A549 (cell line): ENCODE results near the gene FCN1.

ENCODE experiments used
- CHD2 ChIP-seq: fragments of 150-350 bp; IDR thresholded peaks from 2 replicates; pipeline ENCODE4 v1.6.1; 2014; ENCODE audit warnings: low read length; ENCODE audit not compliant: partially characterized antibody
- TF ChIP-seq, protein P1 (sequence below): fragments of >200 bp; sonication (Bioruptor Twin); formaldehyde crosslinking; IDR thresholded peaks from 3 replicates; pipeline ENCODE4 v1.6.1; 2016

GRCh38 chr9:134929193-134930158 lies 11.8 kb upstream of the FCN1 start:
- TF ChIP-seq CHD2, result no peak
- TF ChIP-seq, protein P1, sequence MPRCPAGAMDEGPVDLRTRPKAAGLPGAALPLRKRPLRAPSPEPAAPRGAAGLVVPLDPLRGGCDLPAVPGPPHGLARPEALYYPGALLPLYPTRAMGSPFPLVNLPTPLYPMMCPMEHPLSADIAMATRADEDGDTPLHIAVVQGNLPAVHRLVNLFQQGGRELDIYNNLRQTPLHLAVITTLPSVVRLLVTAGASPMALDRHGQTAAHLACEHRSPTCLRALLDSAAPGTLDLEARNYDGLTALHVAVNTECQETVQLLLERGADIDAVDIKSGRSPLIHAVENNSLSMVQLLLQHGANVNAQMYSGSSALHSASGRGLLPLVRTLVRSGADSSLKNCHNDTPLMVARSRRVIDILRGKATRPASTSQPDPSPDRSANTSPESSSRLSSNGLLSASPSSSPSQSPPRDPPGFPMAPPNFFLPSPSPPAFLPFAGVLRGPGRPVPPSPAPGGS, result no peak
